Activated CD8-positive, alpha-beta T cell treated with anti-CD3 and anti-CD28 coated beads for 36 hours (primary cell): ENCODE measurements around the gene GPR152. TPM values are rescaled to one million over a fixed set of nuclear protein-coding genes. Genes with fewer than 3 reads are reported as not detected.
A peak's percentile ranks its signal among the peaks of the same experiment; 100 is the strongest.

Experiments used
- ATAC-seq: fragments of 200-7000 bp; cut with Tn5 transposase; one replicate; pipeline ENCODE4 v1.10.0; 2021; ENCODE audit warnings: mild to moderate bottlenecking, moderate library complexity
- CTCF ChIA-PET: fragments of 350-600 bp; sonication (Branson Sonifier 250); formaldehyde crosslinking; loops from one replicate; lab custom pipeline; 2021; ENCODE audit warnings: antibody characterized with exemption; lab: Charles Lee
- POLR2A ChIA-PET: fragments of 350-600 bp; sonication (Branson Sonifier 250); formaldehyde crosslinking; loops from one replicate; lab custom pipeline; 2021; ENCODE audit warnings: antibody characterized with exemption; lab: Charles Lee
- DNase-seq: peaks from one replicate; pipeline ENCODE4 v3.0.0-alpha.2; 2020
- H3K27ac Mint-ChIP-seq: one replicate; pipeline ENCODE4 v1.8.0; 2021; ENCODE audit warnings: mild to moderate bottlenecking, mixed read lengths
- H3K27me3 Mint-ChIP-seq: one replicate; pipeline ENCODE4 v1.8.0; 2021; ENCODE audit warnings: mixed read lengths
- H3K36me3 Mint-ChIP-seq: one replicate; pipeline ENCODE4 v1.8.0; 2021; ENCODE audit warnings: low read depth, mixed read lengths
- H3K4me1 Mint-ChIP-seq: one replicate; pipeline ENCODE4 v1.8.0; 2021; ENCODE audit warnings: low read depth, mixed read lengths
- H3K4me3 Mint-ChIP-seq: one replicate; pipeline ENCODE4 v1.8.0; 2021; ENCODE audit warnings: mild to moderate bottlenecking, moderate library complexity, mixed read lengths
- H3K9me3 Mint-ChIP-seq: one replicate; pipeline ENCODE4 v1.8.0; 2021; ENCODE audit warnings: mixed read lengths
- intact Hi-C: fragments of 100-400 bp; cut with micrococcal nuclease; formaldehyde crosslinking; loops from one replicate; pipeline ENCODE4 v1.10.0; 2022
- total RNA-seq, 2 experiments: library from RNA; stranded (reverse); gene quantifications; one replicate each; pipeline ENCODE4 v1.2.3, GENCODE V29; 2021
- TF ChIP-seq, protein P1 (sequence below): fragments of 200-600 bp; IDR thresholded peaks from one replicate; pipeline ENCODE4 v1.8.0; 2022; ENCODE audit warnings: antibody characterized with exemption, mild to moderate bottlenecking

GPR152 gene
- total RNA-seq, 2 experiments from 2014 or later: not detected

- DNase-seq (no peak), ATAC-seq (no peak)
- TF ChIP-seq, protein P1, sequence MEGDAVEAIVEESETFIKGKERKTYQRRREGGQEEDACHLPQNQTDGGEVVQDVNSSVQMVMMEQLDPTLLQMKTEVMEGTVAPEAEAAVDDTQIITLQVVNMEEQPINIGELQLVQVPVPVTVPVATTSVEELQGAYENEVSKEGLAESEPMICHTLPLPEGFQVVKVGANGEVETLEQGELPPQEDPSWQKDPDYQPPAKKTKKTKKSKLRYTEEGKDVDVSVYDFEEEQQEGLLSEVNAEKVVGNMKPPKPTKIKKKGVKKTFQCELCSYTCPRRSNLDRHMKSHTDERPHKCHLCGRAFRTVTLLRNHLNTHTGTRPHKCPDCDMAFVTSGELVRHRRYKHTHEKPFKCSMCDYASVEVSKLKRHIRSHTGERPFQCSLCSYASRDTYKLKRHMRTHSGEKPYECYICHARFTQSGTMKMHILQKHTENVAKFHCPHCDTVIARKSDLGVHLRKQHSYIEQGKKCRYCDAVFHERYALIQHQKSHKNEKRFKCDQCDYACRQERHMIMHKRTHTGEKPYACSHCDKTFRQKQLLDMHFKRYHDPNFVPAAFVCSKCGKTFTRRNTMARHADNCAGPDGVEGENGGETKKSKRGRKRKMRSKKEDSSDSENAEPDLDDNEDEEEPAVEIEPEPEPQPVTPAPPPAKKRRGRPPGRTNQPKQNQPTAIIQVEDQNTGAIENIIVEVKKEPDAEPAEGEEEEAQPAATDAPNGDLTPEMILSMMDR: no peak
- Mint-ChIP-seq H3K9me3 (no peaks in the 10 kb centered on the region), H3K4me3 (peak overlapping the region; percentile 87), H3K27me3 (no peaks in the 10 kb centered on the region), H3K36me3 (peaks cover 51% of the 10 kb centered on the region), H3K27ac (peak overlapping the region; percentile 88), H3K4me1 (peaks cover 66% of the 10 kb centered on the region)
- intact Hi-C loops: loop anchor here (10.0 kb wide), 1 partner anchor 75 kb away; the partner anchor contains the start of gene AIP
- ChIA-PET CTCF (interaction anchor here (3.5 kb wide), 1 partner anchor 10 kb away, joined by 20 read pairs; no protein-coding TSS in a partner anchor), POLR2A (interaction anchor here (0.6 to 3.6 kb wide), 6 partner anchors 9 to 73 kb away, joined by 3 to 75 read pairs (median 16); partner anchors contain the start of genes AIP, GPR152 and PTPRCAP)
These were observed 42.7 kb downstream of the GPR152 start for GRCh38 chr11:67409781-67410368.

DNA sequence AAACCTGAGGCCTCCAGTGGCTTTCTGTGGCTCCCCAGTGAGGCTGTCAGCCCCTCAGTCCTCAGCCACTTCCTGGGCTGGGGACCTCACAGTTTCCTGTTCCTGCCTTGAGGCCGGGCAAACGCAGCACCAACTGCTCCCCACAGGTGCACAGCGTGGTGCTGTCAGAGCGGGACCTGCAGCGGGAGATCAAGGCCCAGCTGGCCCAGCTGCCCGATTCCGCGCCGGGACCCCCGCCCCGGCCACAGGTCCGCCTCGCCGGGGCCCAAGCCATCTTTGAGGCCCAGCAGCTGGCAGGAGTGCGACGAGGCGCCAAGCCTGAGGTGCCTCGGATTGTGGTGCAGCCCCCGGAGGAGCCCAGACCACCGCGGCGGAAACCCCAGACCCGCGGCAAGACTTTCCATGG lies 43.3 kb downstream of the GPR152 start:
- CTCF ChIA-PET: interaction anchor here (1.3 to 3.5 kb wide), 2 partner anchors 10 to 19 kb away, joined by 4 to 20 read pairs; partner anchors contain the start of gene RPS6KB2
- TF ChIP-seq, protein P1: no peak
- Mint-ChIP-seq H3K27ac (peak overlapping the region; percentile 88), H3K27me3 (no peaks in the 10 kb centered on the region), H3K36me3 (peaks cover 56% of the 10 kb centered on the region), H3K4me1 (peaks cover 66% of the 10 kb centered on the region), H3K9me3 (no peaks in the 10 kb centered on the region), H3K4me3 (peak overlapping the region; percentile 87)
- intact Hi-C loops: loop anchor here (10.0 kb wide), 1 partner anchor 76 kb away; the partner anchor contains the start of gene AIP
- ATAC-seq (peak; percentile 63), DNase-seq (peak; percentile 88)
- POLR2A ChIA-PET: interaction anchor here (0.6 to 3.6 kb wide), 12 partner anchors 9 to 102 kb away, joined by 3 to 75 read pairs (median 4); partner anchors contain the start of genes AIP, GPR152, PTPRCAP and RAD9A

DNA sequence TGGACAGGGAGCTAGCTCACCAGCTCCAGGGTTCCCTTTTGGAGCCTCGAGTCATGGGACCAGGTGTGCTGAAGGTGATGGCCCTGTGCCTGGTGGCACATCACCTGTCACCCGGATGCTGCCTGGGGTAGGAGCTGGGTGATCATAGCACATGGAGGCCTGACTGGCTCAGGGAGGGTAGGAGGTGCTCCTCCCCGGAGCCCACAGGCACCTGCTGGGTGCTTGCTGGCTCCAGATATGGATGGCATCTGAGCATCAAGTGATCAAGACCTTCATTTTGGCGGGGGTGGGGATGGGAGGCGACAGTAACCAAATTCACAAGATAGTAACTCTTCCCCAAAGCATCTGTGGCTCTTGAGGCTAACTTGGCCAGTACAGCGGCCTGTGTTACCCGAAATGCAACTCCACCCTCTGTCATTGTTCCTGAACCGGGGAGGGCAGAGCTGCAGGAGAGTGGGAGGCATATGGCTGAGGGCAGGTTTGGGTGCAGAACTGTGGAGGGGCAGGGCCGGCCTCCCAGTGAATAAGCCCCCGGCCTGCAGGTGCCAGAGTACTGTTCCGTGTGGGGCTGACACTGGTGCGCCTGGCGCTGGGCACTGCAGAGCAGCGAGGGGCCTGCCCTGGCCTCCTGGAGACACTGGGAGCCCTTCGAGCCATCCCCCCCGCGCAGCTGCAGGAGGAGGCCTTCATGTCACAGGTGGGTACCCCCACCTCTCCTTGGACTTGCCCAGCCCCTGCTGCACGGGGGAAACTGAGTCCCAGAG lies 43.9 kb downstream of the GPR152 start:
- ATAC-seq: peak; percentile 1
- Mint-ChIP-seq H3K9me3 (no peaks in the 10 kb centered on the region), H3K4me3 (peak overlapping the region; percentile 87), H3K27ac (peak overlapping the region; percentile 86), H3K36me3 (peaks cover 56% of the 10 kb centered on the region), H3K27me3 (no peaks in the 10 kb centered on the region), H3K4me1 (peaks cover 66% of the 10 kb centered on the region)
- peak; percentile 58 for DNase-seq
- TF ChIP-seq, protein P1: no peak
- ChIA-PET POLR2A (interaction anchor here (0.6 to 3.6 kb wide), 13 partner anchors 10 to 102 kb away, joined by 3 to 75 read pairs (median 4); partner anchors contain the start of genes AIP, PTPRCAP and RAD9A), CTCF (interaction anchor here (1.1 to 3.5 kb wide), 4 partner anchors 11 to 99 kb away, joined by 3 to 20 read pairs (median 4); partner anchors contain the start of genes CDK2AP2 and RPS6KB2)
- intact Hi-C loops: loop anchor here (10.0 kb wide), 1 partner anchor 76 kb away; the partner anchor contains the start of gene AIP

- TF ChIP-seq, protein P1: no peak
- peaks cover 56% of the 10 kb centered on the region for H3K36me3 Mint-ChIP-seq
- ATAC-seq (no peak), DNase-seq (no peak)
- no peaks in the 10 kb centered on the region for H3K9me3 Mint-ChIP-seq
- H3K4me1 Mint-ChIP-seq: peaks cover 64% of the 10 kb centered on the region
- H3K4me3 Mint-ChIP-seq: peak overlapping the region; percentile 87
- peak overlapping the region; percentile 86 for H3K27ac Mint-ChIP-seq
- no peaks in the 10 kb centered on the region for H3K27me3 Mint-ChIP-seq
- POLR2A ChIA-PET: interaction anchor here (0.7 to 3.6 kb wide), 14 partner anchors 11 to 100 kb away, joined by 3 to 75 read pairs (median 4); partner anchors contain the start of genes PTPRCAP, RAD9A, RPS6KB2 and TMEM134
- CTCF ChIA-PET: interaction anchor here (1.1 to 3.5 kb wide), 5 partner anchors 12 to 100 kb away, joined by 3 to 20 read pairs (median 4); partner anchors contain the start of genes CDK2AP2, POLD4 and RPS6KB2
- intact Hi-C loops: loop anchor here (10.0 kb wide), 1 partner anchor 77 kb away; the partner anchor contains the start of gene AIP
These were observed 44.8 kb downstream of the GPR152 start for GRCh38 chr11:67407688-67408163.
